Breast epithelium (tissue), 4 donors: ENCODE data around the gene ZNF778. TPM values are rescaled to one million over a fixed set of nuclear protein-coding genes. Genes with fewer than 3 reads are reported as not detected.

Experiments used
- DNase-seq, 2 donors: peaks; one replicate each; pipeline ENCODE4 v3.0.0-alpha.2; 2019; ENCODE audit warnings: low spot score in 2 of 2
- H3K27ac ChIP-seq, 2 donors: fragments of 200-600 bp; sonication (generic) in 1 of 2; one replicate each; pipeline ENCODE4 v1.5.1; 2016 to 2019; ENCODE audit warnings: mild to moderate bottlenecking in 1 of 2
- H3K27me3 ChIP-seq, 2 donors: fragments of 200-600 bp; sonication (generic) in 1 of 2; one replicate each; pipeline versions ENCODE4 v1.5.1 to v1.6.0; 2017 to 2019; ENCODE audit warnings: control low read depth in 1 of 2, mild to moderate bottlenecking in 1 of 2
- H3K36me3 ChIP-seq: fragments of 200-600 bp; one replicate; pipeline ENCODE4 v1.5.1; 2019
- H3K4me1 ChIP-seq, 2 donors: fragments of 200-600 bp; sonication (generic); one replicate each; pipeline ENCODE4 v1.5.1; 2016 to 2019; ENCODE audit warnings: control low read depth in 1 of 2
- H3K4me3 ChIP-seq, 3 donors: fragments of 200-600 bp; sonication (generic); 1 replicate in 2 of 3; 2 replicates in 1 of 3; pipeline ENCODE4 v1.5.1; 2016 to 2019; ENCODE audit warnings: mild to moderate bottlenecking in 3 of 3, moderate library complexity in 2 of 3
- H3K9me3 ChIP-seq, 2 donors: fragments of 200-600 bp; sonication (generic) in 1 of 2; one replicate each; pipeline ENCODE4 v1.5.1; 2016 to 2019; ENCODE audit warnings: control low read depth in 1 of 2
- POLR2A ChIP-seq: fragments of 450-650 bp; IDR thresholded peaks from one replicate; pipeline ENCODE4 v1.6.1; 2016; ENCODE audit warnings: antibody characterized with exemption, mild to moderate bottlenecking, moderate library complexity
- POLR2AphosphoS5 ChIP-seq, 3 donors: sonication (generic); formaldehyde crosslinking; IDR thresholded peaks; one replicate each; pipeline ENCODE4 v1.6.1; 2017; ENCODE audit warnings: antibody characterized with exemption in 3 of 3
- intact Hi-C: fragments of 100-400 bp; cut with DNase I; formaldehyde crosslinking; loops from one replicate; pipeline ENCODE4 v1.15.1; 2023; ENCODE audit warnings: low total_unique reads
- total RNA-seq, 3 donors: library from RNA; depleted of rRNA; stranded (reverse); fragments of >200 nt; gene quantifications; one replicate each; pipeline ENCODE4 v1.1.0, GENCODE V29; 2016
- TF ChIP-seq, protein P1 (sequence below), 3 donors: fragments of 450-650 bp; IDR thresholded peaks; one replicate each; pipeline ENCODE4 v1.5.1; 2016 to 2017; ENCODE audit warnings: antibody characterized with exemption in 3 of 3, mild to moderate bottlenecking in 3 of 3, moderate library complexity in 3 of 3

The ZNF778 gene
- total RNA-seq, 3 donors from 2014 or later, result 10.1 to 20.9 (median 12.5) TPM

DNA sequence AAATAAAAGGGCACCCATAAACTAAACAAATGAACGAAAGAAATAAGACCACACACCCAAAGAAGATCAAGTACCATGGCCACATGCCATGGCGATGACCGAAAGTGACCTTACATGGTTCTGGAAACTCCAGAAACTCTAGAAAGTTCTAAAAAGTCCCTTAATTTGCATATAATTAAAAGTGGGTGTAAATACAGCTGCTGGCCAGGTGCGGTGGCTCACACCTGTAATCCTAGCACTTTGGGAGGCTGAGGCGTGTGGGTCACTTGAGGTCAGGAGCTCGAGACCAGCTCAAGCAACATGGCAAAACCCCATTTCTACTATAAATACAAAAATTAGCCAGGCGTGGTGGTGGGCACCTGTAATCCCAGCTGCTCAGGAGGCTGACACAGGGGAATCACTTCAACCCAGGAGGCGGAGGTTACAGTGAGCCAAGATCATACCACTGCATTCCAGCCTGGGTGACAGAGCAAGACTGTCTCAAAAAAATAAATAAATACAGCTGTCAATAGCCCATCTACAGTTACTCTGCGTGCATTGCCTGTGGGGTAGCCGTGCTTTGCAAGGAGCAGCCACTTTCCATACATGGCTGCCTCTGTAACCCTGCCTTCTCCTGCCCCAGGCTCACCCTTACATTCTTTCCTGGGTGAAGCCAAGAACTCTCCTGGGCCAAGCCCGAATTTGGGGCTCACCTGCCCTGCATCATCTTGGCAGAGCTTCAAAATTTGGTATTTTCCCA, 7.2 kb upstream of the ZNF778 start:
- Histone ChIP-seq H3K4me3 (no peak overlapping the region), H3K9me3 (no peaks in the 10 kb centered on the region), H3K36me3 (no peaks in the 10 kb centered on the region), H3K4me1 (no peaks in the 10 kb centered on the region), H3K27me3 (no peaks in the 10 kb centered on the region), H3K27ac (no peak overlapping the region)
- TF ChIP-seq, protein P1, sequence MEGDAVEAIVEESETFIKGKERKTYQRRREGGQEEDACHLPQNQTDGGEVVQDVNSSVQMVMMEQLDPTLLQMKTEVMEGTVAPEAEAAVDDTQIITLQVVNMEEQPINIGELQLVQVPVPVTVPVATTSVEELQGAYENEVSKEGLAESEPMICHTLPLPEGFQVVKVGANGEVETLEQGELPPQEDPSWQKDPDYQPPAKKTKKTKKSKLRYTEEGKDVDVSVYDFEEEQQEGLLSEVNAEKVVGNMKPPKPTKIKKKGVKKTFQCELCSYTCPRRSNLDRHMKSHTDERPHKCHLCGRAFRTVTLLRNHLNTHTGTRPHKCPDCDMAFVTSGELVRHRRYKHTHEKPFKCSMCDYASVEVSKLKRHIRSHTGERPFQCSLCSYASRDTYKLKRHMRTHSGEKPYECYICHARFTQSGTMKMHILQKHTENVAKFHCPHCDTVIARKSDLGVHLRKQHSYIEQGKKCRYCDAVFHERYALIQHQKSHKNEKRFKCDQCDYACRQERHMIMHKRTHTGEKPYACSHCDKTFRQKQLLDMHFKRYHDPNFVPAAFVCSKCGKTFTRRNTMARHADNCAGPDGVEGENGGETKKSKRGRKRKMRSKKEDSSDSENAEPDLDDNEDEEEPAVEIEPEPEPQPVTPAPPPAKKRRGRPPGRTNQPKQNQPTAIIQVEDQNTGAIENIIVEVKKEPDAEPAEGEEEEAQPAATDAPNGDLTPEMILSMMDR (IDR thresholded peaks at IDR 0.05), result no peak
- TF ChIP-seq POLR2AphosphoS5 (IDR thresholded peaks at IDR 0.05) (no peak), POLR2A (no peak)
- intact Hi-C loops, result no loop called here
- no peak for DNase-seq

DNA sequence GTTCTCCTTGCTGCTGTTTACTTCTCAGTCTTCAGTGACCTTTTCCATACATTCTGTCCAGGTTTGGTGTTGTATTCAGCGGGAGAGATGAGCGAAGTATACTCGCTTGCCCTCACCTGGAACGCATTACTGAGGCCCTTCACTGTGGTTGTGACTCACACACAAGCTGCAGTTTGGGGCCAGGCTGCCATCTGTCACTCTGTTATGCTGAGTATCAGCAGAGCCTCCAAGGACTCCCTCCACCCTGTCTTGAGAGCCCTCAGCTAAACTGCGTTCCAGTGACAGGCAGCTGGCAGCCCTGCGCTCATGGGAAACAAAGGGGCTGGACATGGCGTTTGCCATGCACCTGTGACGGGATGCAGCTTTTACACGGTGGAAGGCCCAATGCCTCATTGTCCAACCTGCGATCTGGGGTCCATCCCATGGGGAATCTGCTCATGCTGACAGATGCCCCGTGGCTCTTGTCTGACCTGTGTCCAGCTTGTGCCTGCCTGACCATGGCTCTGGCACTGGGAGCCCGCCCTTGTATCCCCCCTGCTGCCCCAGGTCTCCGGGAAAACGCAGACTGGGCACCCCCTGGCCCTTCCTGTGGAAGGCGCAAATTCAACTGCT, 6.5 kb upstream of the ZNF778 start:
- no peak overlapping the region for H3K27ac ChIP-seq
- no peaks in the 10 kb centered on the region for H3K27me3 ChIP-seq
- peaks cover 0 to 1% of the 10 kb centered on the region in 2 donors for H3K4me1 ChIP-seq
- TF ChIP-seq, protein P1 (IDR thresholded peaks at IDR 0.05), result no peak
- TF ChIP-seq POLR2A (no peak), POLR2AphosphoS5 (IDR thresholded peaks at IDR 0.05) (no peak)
- intact Hi-C loops, result no loop called here
- no peak for DNase-seq
- H3K4me3 ChIP-seq, result no peak overlapping the region
- H3K36me3 ChIP-seq, result no peaks in the 10 kb centered on the region
- no peaks in the 10 kb centered on the region for H3K9me3 ChIP-seq

DNA sequence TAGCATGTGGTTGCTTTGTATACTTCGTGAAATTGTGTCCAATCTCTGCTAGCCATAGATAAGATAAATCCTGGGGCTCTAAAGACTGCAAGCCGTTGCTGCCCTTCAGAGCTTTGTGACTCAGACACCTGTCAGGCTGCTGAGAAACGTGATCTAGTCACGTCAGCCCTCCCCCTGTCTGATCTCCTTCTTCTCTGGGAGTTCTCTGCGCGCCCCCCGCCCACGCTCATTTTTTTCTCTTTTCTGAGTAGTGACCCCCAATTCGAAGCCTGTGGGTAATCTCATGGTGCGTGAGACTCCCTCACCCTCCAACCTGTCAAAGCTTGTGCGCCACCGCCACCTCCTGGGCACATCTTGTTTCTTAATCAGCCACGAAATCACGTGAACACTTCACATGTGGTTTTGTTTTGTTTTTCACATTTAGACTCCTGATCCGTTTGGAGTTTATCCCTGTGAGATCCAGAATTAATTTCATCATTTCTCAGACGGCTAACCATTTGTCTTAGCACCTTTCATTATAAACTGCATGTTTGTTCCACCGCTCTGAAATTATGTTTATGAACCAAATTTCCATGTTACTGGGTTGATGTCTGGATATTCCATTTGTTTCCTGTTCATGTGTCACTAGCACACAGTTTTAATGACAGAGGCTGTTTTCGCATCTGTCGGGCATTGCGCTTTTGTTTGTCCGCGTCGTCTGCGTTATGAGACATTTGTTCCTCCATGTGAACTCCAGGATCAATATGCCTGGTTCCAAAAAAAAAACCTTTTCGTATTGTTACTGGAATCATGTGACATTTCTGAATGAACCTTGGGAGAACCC, 977 bp upstream of the ZNF778 start:
- intact Hi-C loops, result no loop called here
- no peaks in the 10 kb centered on the region for H3K36me3 ChIP-seq
- H3K27ac ChIP-seq, result peak overlapping the region; percentile 95 to 98
- no peaks in the 10 kb centered on the region for H3K27me3 ChIP-seq
- peaks cover 0 to 5% of the 10 kb centered on the region in 2 donors for H3K4me1 ChIP-seq
- peak; percentile 45 to 58 (median 56) for TF ChIP-seq POLR2AphosphoS5 (IDR thresholded peaks at IDR 0.05)
- no peak for TF ChIP-seq POLR2A
- TF ChIP-seq, protein P1 (IDR thresholded peaks at IDR 0.05), result peak; percentile 61 to 79 (median 74)
- H3K4me3 ChIP-seq, result peak overlapping the region; percentile 74 to 97 (median 96)
- no peaks in the 10 kb centered on the region for H3K9me3 ChIP-seq
- DNase-seq, result peak; percentile 78

DNA sequence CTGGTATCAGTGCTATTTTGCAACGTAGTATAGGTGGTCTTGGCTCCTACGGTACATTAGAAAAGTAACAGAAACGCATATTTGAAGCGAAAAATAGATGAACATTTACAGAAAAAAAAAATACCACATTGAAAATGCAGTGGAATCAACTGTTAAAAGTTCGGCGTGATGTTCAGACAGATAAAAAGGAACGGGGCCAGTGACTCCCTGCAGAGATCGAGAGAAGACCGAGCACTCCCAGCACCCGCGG, 440 bp upstream of the ZNF778 start:
- H3K9me3 ChIP-seq, result no peaks in the 10 kb centered on the region
- peak overlapping the region; percentile 74 to 97 (median 96) for H3K4me3 ChIP-seq
- H3K27me3 ChIP-seq, result no peaks in the 10 kb centered on the region
- peaks cover 0 to 5% of the 10 kb centered on the region in 2 donors for H3K4me1 ChIP-seq
- peak overlapping the region; percentile 95 to 98 for H3K27ac ChIP-seq
- TF ChIP-seq POLR2A (no peak), POLR2AphosphoS5 (IDR thresholded peaks at IDR 0.05) (no peak)
- TF ChIP-seq, protein P1 (IDR thresholded peaks at IDR 0.05), result no peak
- H3K36me3 ChIP-seq, result no peaks in the 10 kb centered on the region
- no peak for DNase-seq
- intact Hi-C loops, result no loop called here

DNA sequence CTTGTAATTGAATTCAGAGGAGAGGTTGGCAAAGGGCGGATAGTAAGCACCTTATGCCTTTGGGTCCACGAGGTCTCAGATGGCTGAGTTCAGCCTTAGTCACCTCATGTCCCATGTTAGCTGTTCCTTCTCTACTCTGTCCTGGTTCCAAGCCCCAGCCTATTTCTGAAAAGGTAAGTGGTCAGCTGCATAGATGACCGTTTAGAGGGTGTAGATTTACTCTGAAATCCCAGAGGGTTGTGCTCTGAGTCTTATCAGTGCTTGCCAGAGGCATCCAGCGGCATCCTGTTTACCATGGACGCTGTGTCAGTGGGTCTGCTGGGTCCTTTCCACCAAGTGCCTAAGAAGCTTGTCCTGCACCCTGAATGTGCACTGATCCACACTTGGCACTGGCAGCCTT, 1.9 kb downstream of the ZNF778 start:
- no peak overlapping the region for H3K27ac ChIP-seq
- TF ChIP-seq, protein P1 (IDR thresholded peaks at IDR 0.05), result no peak
- TF ChIP-seq POLR2A, result no peak
- TF ChIP-seq POLR2AphosphoS5 (IDR thresholded peaks at IDR 0.05), result no peak
- no peak for DNase-seq
- H3K9me3 ChIP-seq, result no peaks in the 10 kb centered on the region
- no peaks in the 10 kb centered on the region for H3K36me3 ChIP-seq
- no peaks in the 10 kb centered on the region for H3K27me3 ChIP-seq
- intact Hi-C loops, result no loop called here
- no peak overlapping the region for H3K4me3 ChIP-seq
- H3K4me1 ChIP-seq, result peaks cover 0 to 5% of the 10 kb centered on the region in 2 donors
